HFFc6 (cell line): ENCODE measurements around the gene CHSY3. TPM values are rescaled to one million over a fixed set of nuclear protein-coding genes. Genes with fewer than 3 reads are reported as not detected.

Experiments
- DNase-seq: peaks from one replicate; pipeline ENCODE4 v3.0.0-alpha.2; 2018
- H3K27ac Mint-ChIP-seq: 2 replicates; pipeline ENCODE4 v1.8.0; 2020; ENCODE audit warnings: mild to moderate bottlenecking, mixed read lengths
- H3K27me3 Mint-ChIP-seq: 2 replicates; pipeline ENCODE4 v1.8.0; 2021; ENCODE audit warnings: mild to moderate bottlenecking, moderate library complexity, mixed read lengths; ENCODE audit not compliant: insufficient read depth
- H3K36me3 Mint-ChIP-seq: 2 replicates; pipeline ENCODE4 v1.8.0; 2021; ENCODE audit warnings: low read depth, mixed read lengths
- H3K4me1 Mint-ChIP-seq: 2 replicates; pipeline ENCODE4 v1.8.0; 2020; ENCODE audit warnings: low read depth, mixed read lengths
- H3K4me3 Mint-ChIP-seq: 2 replicates; pipeline ENCODE4 v1.8.0; 2020; ENCODE audit warnings: mild to moderate bottlenecking, moderate library complexity, mixed read lengths
- H3K9me3 Mint-ChIP-seq: 2 replicates; pipeline ENCODE4 v1.8.0; 2020; ENCODE audit warnings: mild to moderate bottlenecking, mixed read lengths
- total RNA-seq, 6 experiments: library from RNA; stranded (reverse); fragmentation: NEBNext Ultra II Directional; extraction: Animal tissue kit (Norgen Biotek cat#: 25700); gene quantifications; 2 replicates in 1 of 6; 3 replicates in 5 of 6; pipeline ENCODE4 v1.2.3, GENCODE V29; 2021
- TF ChIP-seq, protein P1 (sequence below): fragments of 200-600 bp; sonication (generic); IDR thresholded peaks from 2 replicates; pipeline ENCODE4 v1.5.0; 2021; ENCODE audit warnings: antibody characterized with exemption, mild to moderate bottlenecking

The CHSY3 gene
- total RNA-seq, 6 experiments from 2014 or later, result 0.07 to 0.19 (median 0.07) TPM; not detected in 2

DNA sequence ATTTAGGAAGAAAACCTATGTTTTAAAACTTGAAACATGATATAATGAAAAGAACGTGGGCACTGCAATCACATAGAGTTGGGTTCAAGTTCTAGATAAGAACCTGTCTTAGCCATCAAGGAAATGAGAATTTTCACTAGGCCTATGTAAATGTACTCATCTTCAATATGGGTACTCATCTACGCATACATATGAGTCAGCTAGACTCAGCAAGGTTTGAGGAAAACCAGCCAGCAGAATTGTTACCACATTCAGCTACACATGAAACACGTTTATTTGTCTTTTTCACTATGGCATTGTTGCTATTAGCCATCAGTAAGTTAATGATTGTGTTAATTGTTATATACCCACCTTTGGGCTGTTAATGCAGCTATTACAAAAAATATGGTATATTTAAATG lies 146.3 kb downstream of the CHSY3 start:
- H3K9me3 Mint-ChIP-seq, result peaks cover 37% of the 10 kb centered on the region
- no peak overlapping the region for H3K27ac Mint-ChIP-seq
- no peak overlapping the region for H3K4me3 Mint-ChIP-seq
- no peak for DNase-seq
- H3K36me3 Mint-ChIP-seq, result no peaks in the 10 kb centered on the region
- H3K27me3 Mint-ChIP-seq, result no peaks in the 10 kb centered on the region
- no peaks in the 10 kb centered on the region for H3K4me1 Mint-ChIP-seq
- TF ChIP-seq, protein P1, sequence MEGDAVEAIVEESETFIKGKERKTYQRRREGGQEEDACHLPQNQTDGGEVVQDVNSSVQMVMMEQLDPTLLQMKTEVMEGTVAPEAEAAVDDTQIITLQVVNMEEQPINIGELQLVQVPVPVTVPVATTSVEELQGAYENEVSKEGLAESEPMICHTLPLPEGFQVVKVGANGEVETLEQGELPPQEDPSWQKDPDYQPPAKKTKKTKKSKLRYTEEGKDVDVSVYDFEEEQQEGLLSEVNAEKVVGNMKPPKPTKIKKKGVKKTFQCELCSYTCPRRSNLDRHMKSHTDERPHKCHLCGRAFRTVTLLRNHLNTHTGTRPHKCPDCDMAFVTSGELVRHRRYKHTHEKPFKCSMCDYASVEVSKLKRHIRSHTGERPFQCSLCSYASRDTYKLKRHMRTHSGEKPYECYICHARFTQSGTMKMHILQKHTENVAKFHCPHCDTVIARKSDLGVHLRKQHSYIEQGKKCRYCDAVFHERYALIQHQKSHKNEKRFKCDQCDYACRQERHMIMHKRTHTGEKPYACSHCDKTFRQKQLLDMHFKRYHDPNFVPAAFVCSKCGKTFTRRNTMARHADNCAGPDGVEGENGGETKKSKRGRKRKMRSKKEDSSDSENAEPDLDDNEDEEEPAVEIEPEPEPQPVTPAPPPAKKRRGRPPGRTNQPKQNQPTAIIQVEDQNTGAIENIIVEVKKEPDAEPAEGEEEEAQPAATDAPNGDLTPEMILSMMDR, result no peak

DNA sequence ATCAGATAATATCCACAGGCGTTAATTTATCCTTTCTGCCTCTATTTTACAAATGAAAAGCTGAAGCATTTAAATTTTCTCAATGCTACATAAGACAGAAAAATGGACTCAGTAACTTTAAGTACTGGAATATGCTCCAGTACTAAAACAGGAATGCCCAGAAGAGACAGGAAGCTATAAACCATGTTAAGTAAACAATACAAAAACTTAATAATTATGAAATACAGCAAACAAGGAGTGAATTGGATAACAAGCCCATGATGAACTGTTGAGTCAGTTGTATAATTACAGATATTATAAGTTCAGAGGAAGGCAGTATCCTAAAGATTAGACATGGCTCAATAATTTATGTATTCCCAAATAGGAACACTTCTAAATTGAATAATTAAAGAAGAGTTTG lies 148.5 kb downstream of the CHSY3 start:
- no peak overlapping the region for H3K4me3 Mint-ChIP-seq
- H3K27me3 Mint-ChIP-seq, result no peaks in the 10 kb centered on the region
- H3K36me3 Mint-ChIP-seq, result no peaks in the 10 kb centered on the region
- no peak overlapping the region for H3K27ac Mint-ChIP-seq
- TF ChIP-seq, protein P1, result no peak
- DNase-seq, result no peak
- no peaks in the 10 kb centered on the region for H3K4me1 Mint-ChIP-seq
- peaks cover 43% of the 10 kb centered on the region for H3K9me3 Mint-ChIP-seq

DNA sequence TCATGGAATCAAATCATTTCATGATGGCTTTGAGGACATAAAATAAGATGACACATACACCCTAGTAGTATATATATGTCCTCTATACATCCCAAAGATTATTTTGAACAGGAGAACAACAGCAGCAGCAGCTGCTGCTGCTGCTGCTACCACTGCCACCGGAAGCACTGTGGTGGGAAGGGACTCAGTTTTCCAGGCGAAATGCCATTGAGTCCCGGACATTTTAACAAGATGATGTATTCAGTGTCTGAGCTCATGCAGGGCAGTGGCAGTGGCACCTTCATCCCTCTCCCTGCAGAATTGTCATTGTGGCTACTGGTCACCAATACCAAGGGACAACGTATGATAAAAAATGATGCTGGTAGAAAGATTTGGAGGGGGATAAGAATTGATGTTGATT lies 151.3 kb downstream of the CHSY3 start:
- no peaks in the 10 kb centered on the region; the same call in 1 of the 2 replicates for H3K27me3 Mint-ChIP-seq
- TF ChIP-seq, protein P1, result no peak
- no peak overlapping the region for H3K27ac Mint-ChIP-seq
- H3K4me1 Mint-ChIP-seq, result no peaks in the 10 kb centered on the region
- peaks cover 50% of the 10 kb centered on the region for H3K9me3 Mint-ChIP-seq
- H3K36me3 Mint-ChIP-seq, result no peaks in the 10 kb centered on the region
- no peak overlapping the region for H3K4me3 Mint-ChIP-seq
- no peak for DNase-seq

DNA sequence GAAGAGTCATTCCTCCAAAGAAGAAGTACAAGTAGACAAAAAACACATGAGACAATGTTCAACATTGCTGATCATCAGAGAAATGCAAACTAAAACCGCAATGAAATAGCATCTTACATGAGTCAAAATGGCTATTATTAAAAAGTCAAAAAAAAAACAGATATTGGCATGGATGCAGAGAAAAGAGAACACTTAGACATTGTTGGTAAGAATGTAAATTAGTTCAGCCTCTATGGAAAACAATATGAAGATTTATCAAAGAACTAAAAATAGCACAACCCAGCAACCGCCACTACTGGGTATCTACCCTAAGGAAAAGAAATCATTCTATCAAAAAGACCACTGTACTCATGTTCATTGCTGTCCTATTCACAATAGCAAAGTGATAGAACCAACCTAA lies 157.5 kb downstream of the CHSY3 start:
- TF ChIP-seq, protein P1, result no peak
- no peak overlapping the region for H3K4me3 Mint-ChIP-seq

DNA sequence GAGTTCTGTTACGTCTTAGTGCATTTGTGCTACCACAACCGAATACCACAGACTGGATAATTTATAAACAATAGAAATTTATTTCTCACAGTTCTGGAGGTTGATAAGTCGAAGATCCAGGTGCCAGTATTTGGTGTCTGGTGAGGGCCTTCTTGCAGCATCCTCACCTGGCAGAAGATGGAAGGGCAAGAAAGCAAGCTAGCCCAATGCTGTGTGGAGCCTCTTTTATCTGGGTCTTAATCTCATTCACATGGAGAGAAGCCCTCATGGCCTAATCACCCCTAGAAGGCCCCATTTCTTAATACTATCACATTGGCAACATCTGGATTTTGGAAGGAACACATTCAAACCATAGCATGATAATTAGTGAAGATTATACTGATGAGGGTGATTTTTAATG lies 159.3 kb downstream of the CHSY3 start:
- TF ChIP-seq, protein P1, result no peak
- Mint-ChIP-seq H3K4me1 (no peaks in the 10 kb centered on the region), H3K36me3 (no peaks in the 10 kb centered on the region), H3K9me3 (peaks cover 40% of the 10 kb centered on the region), H3K27ac (no peak overlapping the region), H3K27me3 (no peaks in the 10 kb centered on the region; the same call in 1 of the 2 replicates), H3K4me3 (no peak overlapping the region)
- no peak for DNase-seq

More for the DNA sequence above, 157.5 kb downstream of the CHSY3 start:
- Mint-ChIP-seq H3K27me3 (no peaks in the 10 kb centered on the region; the same call in 1 of the 2 replicates), H3K9me3 (peaks cover 37% of the 10 kb centered on the region), H3K27ac (no peak overlapping the region), H3K4me1 (no peaks in the 10 kb centered on the region), H3K36me3 (no peaks in the 10 kb centered on the region)
- DNase-seq, result no peak

DNA sequence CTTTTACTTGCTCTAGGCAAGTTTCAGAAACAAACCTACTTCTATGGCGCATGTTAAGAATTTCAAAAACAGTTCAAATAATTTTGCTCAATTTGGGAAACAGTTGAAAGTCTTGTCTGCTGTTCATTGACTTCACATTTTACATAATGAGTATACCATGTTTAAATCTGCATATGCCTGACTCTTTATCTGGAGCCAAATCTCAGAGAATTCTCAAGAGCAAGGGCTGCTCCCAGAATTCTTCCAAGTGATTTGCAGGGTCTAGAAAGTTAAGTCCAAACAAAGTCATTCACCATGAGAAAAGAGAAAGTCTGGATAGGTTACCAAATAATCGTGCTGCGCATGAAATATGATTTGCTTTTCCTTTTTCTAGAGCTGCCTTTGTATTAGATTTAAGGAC lies 160.2 kb downstream of the CHSY3 start:
- no peak for DNase-seq
- no peaks in the 10 kb centered on the region; the same call in 1 of the 2 replicates for H3K27me3 Mint-ChIP-seq
- peaks cover 36% of the 10 kb centered on the region for H3K9me3 Mint-ChIP-seq
- no peak overlapping the region for H3K27ac Mint-ChIP-seq
- no peak overlapping the region for H3K4me3 Mint-ChIP-seq
- no peaks in the 10 kb centered on the region for H3K36me3 Mint-ChIP-seq
- TF ChIP-seq, protein P1, result no peak
- no peaks in the 10 kb centered on the region for H3K4me1 Mint-ChIP-seq
